Ecto neural progenitor cell (in vitro differentiated cells): ENCODE data around the gene VPS8.

Source experiments
- DNase-seq: peaks from one replicate; pipeline ENCODE4 v3.0.0-alpha.2; 2018; ENCODE audit warnings: low spot score

The VPS8 gene

GRCh38 chr3:185093116-185093515 lies 281.1 kb downstream of the VPS8 start:
- DNase-seq, result no peak

GRCh38 chr3:185094697-185095096 lies 282.7 kb downstream of the VPS8 start:
- no peak for DNase-seq
